Heart left ventricle (tissue), 16 donors: ENCODE measurements around the gene ZC3H18. TPM values are rescaled to one million over a fixed set of nuclear protein-coding genes. Genes with fewer than 3 reads are reported as not detected.

ENCODE experiments used
- ATAC-seq, 4 donors: fragments of 200-7000 bp; cut with Tn5 transposase; one replicate each; pipeline ENCODE4 v1.9.1; 2020 to 2022; ENCODE audit warnings: moderate library complexity in 4 of 4, mild to moderate bottlenecking in 3 of 4, moderate number of reproducible peaks in 1 of 4
- DNase-seq, 5 donors: peaks; one replicate each; pipeline ENCODE4 v3.0.0-alpha.2; 2020
- H3K27ac ChIP-seq, 12 donors: fragments of 200-600 bp; sonication (generic) in 4 of 12; one replicate each; pipeline versions ENCODE4 v1.5.0 to v1.8.0; 2016 to 2022; ENCODE audit warnings: mild to moderate bottlenecking in 2 of 12
- H3K27me3 ChIP-seq, 9 donors: fragments of 200-600 bp; sonication (generic) in 2 of 9; one replicate each; pipeline versions ENCODE4 v1.5.1 to v1.8.0; 2016 to 2022; ENCODE audit warnings: mild to moderate bottlenecking in 3 of 9
- H3K36me3 ChIP-seq, 9 donors: fragments of 200-600 bp; sonication (generic) in 2 of 9; one replicate each; pipeline versions ENCODE4 v1.5.0 to v1.8.0; 2018 to 2022; ENCODE audit warnings: mild to moderate bottlenecking in 2 of 9
- H3K4me1 ChIP-seq, 12 donors: fragments of 200-600 bp; sonication (generic) in 4 of 12; one replicate each; pipeline versions ENCODE4 v1.5.0 to v1.8.0; 2016 to 2022; ENCODE audit warnings: mild to moderate bottlenecking in 3 of 12
- H3K4me3 ChIP-seq, 12 donors: fragments of 200-600 bp; sonication (generic) in 4 of 12; one replicate each; pipeline versions ENCODE4 v1.5.0 to v1.8.0; 2017 to 2022; ENCODE audit warnings: mild to moderate bottlenecking in 9 of 12, moderate library complexity in 4 of 12
- H3K9me3 ChIP-seq, 12 donors: fragments of 200-600 bp; sonication (generic) in 4 of 12; one replicate each; pipeline versions ENCODE4 v1.5.0 to v1.8.0; 2016 to 2022; ENCODE audit warnings: mild to moderate bottlenecking in 1 of 12
- POLR2A ChIP-seq, 2 donors: fragments of 450-650 bp; IDR thresholded peaks; one replicate each; pipeline ENCODE4 v1.6.1; 2017; ENCODE audit warnings: antibody characterized with exemption in 2 of 2, mild to moderate bottlenecking in 2 of 2, moderate library complexity in 2 of 2
- WGBS, 4 donors: extraction: QIAGEN DNeasy Blood & Tissue Kit in 2 of 4; methylation state at CpG; one replicate each; pipeline versions ENCODE4 v1.1.5 to v1.1.7; 2013 to 2018; 5-methylcytosine and 5-hydroxymethylcytosine counted together
- intact Hi-C, 10 donors: fragments of 100-400 bp; cut with DNase I; formaldehyde crosslinking; loops; one replicate each; pipeline versions ENCODE4 v1.11.1 to v1.14.2; 2022
- polyA plus RNA-seq, 2 donors: library from polyadenylated mRNA; stranded (reverse); fragments of 200-250 nt; gene quantifications; one replicate each; pipeline ENCODE4 v1.2.3, GENCODE V29; 2013
- total RNA-seq, 9 donors: library from RNA; depleted of rRNA in 2 of 9; stranded (reverse); fragments of >200 nt in 2 of 9; fragmentation: NEBNext Ultra II Directional in 3 of 9; extraction: Animal tissue kit (Norgen Biotek cat#: 25700) in 3 of 9; gene quantifications; one replicate each; pipeline versions ENCODE4 v1.1.0 to v1.2.4, GENCODE V29; 2016 to 2023
- TF ChIP-seq, protein P1 (sequence below), 12 donors: fragments of 200-600 bp; sonication (generic) in 4 of 12; IDR thresholded peaks; one replicate each; pipeline versions ENCODE4 v1.5.0 to v1.8.0; 2018 to 2022; ENCODE audit warnings: antibody characterized with exemption in 12 of 12, mild to moderate bottlenecking in 5 of 12
- donor health status: ischemic (EF 13 %, LVEDD 7.1; RV severe dilation, severe dysfunction).
- donor health status: healthy with polysubstance abuse.
- donor health status: DM: no; HTN: yes; CAD: no.
- donor health status: DM: no; HTN: no; CAD: no.
- donor health status: ischemic (EF 25% LVEDD 6.9; RV normal size, moderate dysfunction).
- donor health status: ischemic (EF 25% LVEDD 5.7; RV mildly dilated, moderate dysfunction).
- donor health status: healthy.
- donor health status: DM: yes; HTN: yes; CAD: no.
- donor health status: ischemic (EF 35%, LVEDD 5.7; RV mildly dilated, moderate dysfunction).
- donor health status: nonischemic (EF 11% LVEDD 7.7; RV severe dilation, severe dysfunction).
- donor health status: DM: yes; HTN: yes; CAD: no.
- donor health status: PGD.
- donor health status: ischemic (EF 29% LVEDD 5.4; RV normal size, mild dysfunction).
- donor health status: nonischemic (EF 23%, LVEDD 6.1; RV moderate dilation, normal function).

Gene ZC3H18
- total and polyA plus RNA-seq, 11 donors = 8.4 to 28.4 (median 21.9) TPM

DNA sequence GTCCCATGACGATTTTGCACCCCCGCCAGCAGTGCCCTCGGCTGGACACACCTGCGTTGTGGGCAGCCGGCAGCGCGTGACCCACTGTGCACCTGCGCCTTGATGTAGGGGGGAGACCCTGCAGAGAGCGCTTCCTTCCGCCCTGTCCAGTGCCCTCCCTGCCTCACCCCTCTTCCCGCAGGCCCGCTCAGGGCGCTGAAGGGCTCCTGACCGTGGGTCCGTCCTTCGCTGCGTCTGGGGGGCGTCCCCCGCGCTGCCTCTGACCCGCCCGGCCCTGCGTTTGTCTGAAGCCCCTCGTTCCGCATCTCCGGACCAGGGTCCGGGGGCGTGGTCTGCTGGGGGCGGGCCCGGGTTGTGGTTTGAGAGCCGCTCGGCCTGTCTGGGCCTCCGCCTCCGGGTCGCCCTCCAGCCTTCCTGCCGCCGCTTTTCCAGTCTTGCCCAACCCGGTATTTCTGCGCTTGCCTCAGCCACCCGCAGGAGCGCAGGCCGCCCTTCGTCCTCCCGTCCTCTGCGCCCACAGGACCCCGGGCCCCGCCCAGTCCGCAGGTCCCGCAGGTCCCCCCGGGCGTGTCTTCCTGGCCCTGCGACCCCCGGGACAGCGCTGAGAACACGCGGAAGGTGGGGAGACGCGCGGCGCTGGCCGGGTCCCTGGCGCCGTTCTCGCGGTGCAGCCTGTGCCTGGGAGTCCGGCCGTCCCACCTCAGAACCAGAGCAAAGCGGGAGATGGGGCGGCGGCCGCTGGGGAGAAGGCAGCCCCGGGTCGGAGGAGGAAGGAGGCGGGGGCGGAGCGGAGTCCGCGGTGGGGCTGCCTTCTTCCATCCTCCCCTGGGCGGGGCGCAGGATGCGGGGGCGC, 64.2 kb downstream of the ZC3H18 start:
- Histone ChIP-seq H3K36me3 (peaks cover 0 to 39% (median 33%) of the 10 kb centered on the region in 9 donors), H3K4me1 (peaks cover 0 to 26% (median 14%) of the 10 kb centered on the region in 12 donors), H3K27me3 (peaks cover 10 to 43% (median 15%) of the 10 kb centered on the region in 9 donors), H3K9me3 (no peaks in the 10 kb centered on the region), H3K27ac (peak overlapping the region in 4 of 12 donors; percentile 26 to 83 (median 40)), H3K4me3 (peak overlapping the region; percentile 0 to 62 (median 50))
- TF ChIP-seq POLR2A (IDR thresholded peaks at IDR 0.05) = no peak
- TF ChIP-seq, protein P1, sequence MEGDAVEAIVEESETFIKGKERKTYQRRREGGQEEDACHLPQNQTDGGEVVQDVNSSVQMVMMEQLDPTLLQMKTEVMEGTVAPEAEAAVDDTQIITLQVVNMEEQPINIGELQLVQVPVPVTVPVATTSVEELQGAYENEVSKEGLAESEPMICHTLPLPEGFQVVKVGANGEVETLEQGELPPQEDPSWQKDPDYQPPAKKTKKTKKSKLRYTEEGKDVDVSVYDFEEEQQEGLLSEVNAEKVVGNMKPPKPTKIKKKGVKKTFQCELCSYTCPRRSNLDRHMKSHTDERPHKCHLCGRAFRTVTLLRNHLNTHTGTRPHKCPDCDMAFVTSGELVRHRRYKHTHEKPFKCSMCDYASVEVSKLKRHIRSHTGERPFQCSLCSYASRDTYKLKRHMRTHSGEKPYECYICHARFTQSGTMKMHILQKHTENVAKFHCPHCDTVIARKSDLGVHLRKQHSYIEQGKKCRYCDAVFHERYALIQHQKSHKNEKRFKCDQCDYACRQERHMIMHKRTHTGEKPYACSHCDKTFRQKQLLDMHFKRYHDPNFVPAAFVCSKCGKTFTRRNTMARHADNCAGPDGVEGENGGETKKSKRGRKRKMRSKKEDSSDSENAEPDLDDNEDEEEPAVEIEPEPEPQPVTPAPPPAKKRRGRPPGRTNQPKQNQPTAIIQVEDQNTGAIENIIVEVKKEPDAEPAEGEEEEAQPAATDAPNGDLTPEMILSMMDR (IDR thresholded peaks at IDR 0.05) = no peak
- WGBS, 4 donors = 15 to 37% (median 26%) methylated on average over 42 to 81 of the region's 82 CpGs
- ATAC-seq = peak in 3 of 4 donors; percentile 39 to 80 (median 54)
- intact Hi-C loops = no loop called here
- peak; percentile 58 to 78 (median 60) for DNase-seq

DNA sequence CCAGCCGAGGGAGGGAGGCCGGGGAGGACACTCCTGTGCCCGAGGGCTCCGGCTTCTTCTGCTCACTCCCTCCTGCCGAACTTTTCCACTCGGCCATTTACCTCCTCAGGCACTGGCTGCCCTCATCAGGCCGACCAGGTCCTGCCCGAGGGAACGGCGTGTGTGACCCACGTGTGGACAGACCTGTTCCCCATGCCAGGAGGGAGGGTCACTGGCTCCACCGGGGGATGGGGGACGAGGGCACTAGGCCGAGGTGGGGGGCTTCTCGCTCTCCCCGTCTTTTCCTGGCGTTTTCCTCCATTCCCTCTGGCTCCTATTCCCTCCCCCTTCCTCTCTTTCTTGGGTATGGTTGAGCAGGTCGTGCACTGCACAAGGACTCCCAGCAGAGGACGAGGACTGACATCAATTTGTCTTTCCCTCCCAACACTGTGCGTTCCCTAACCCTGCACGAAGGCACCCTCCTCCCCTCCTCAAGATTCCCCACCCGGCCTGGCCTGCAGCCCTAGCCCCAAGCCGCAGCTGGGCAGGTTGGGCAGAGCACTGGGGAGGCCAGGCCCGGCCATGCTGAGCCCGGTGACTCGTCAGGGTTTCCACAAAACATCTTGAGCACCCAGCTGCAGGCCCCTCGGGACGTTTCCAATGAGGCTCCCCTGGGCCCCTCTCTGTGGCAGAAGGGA, 64.9 kb downstream of the ZC3H18 start:
- TF ChIP-seq, protein P1 (IDR thresholded peaks at IDR 0.05) = no peak
- TF ChIP-seq POLR2A (IDR thresholded peaks at IDR 0.05) = no peak
- H3K4me3 ChIP-seq = peak overlapping the region; percentile 0 to 62 (median 50)
- ATAC-seq (no peak), DNase-seq (no peak)
- peaks cover 16 to 50% (median 20%) of the 10 kb centered on the region in 9 donors for H3K27me3 ChIP-seq
- WGBS, 4 donors = 46 to 72% (median 57%) methylated on average over 17 to 28 of the region's 28 CpGs
- H3K4me1 ChIP-seq = peaks cover 0 to 32% (median 14%) of the 10 kb centered on the region in 12 donors
- peaks cover 0 to 31% (median 25%) of the 10 kb centered on the region in 9 donors for H3K36me3 ChIP-seq
- H3K9me3 ChIP-seq = no peaks in the 10 kb centered on the region
- intact Hi-C loops = no loop called here
- peak overlapping the region in 1 of 12 donors; percentile 83 for H3K27ac ChIP-seq

DNA sequence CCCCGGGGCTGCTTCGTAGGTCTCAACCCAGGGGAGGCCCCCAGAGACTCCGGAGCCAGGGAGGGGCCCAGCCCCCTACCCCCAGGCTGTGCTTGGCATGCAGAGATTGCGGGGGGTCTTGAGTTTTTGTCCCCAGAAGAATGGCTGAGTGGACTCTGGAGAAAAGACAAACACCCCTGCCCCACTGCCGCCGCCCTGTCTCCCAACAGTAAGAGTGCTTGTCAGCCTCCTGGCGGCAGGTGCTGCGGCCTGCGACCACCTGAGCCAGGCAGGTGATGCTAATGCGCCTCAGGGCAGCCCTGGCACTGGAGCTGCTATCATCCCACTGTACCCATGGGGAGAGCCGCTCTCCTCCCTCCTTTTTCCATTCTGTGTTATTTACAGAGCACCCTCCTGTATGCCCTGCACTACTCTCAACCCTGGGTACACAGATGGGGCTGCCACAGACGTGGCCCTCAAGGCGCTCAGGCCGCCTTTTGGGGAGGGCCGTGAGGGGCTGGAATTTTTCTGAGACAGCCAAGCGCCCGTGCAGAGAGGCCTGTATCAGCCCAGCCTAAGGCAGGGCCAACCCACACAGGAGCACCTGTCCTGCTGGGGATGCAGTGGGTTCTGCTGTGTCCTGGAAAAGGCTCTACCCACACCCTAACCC, 65.6 kb downstream of the ZC3H18 start:
- Histone ChIP-seq H3K4me1 (peaks cover 0 to 32% (median 13%) of the 10 kb centered on the region in 12 donors), H3K4me3 (no peak overlapping the region), H3K36me3 (peaks cover 0 to 24% (median 19%) of the 10 kb centered on the region in 9 donors), H3K27ac (no peak overlapping the region), H3K9me3 (no peaks in the 10 kb centered on the region), H3K27me3 (peaks cover 16 to 57% (median 26%) of the 10 kb centered on the region in 9 donors)
- DNase-seq = no peak
- WGBS, 4 donors = 94 to 96% (median 95%) methylated on average over 15 to 17 of the region's 17 CpGs
- no peak for TF ChIP-seq POLR2A (IDR thresholded peaks at IDR 0.05)
- TF ChIP-seq, protein P1 (IDR thresholded peaks at IDR 0.05) = no peak
- no peak for ATAC-seq
- intact Hi-C loops = no loop called here
